ENCODE results near the gene ITIH1.
A peak's percentile ranks its signal among the peaks of the same experiment; 100 is the strongest.

The ITIH1 gene

GRCh38 chr3:52788890-52789745 lies 11.7 kb downstream of the ITIH1 start:
- DNase-seq = no peak

GRCh38 chr3:52789746-52790040 lies 12.3 kb downstream of the ITIH1 start:
- no peak for DNase-seq

GRCh38 chr3:52790337-52790736 lies 12.9 kb downstream of the ITIH1 start:
- DNase-seq = no peak

- no peak for DNase-seq
Measured at GRCh38 chr3:52790741-52791140, 13.3 kb downstream of the ITIH1 start.

GRCh38 chr3:52791366-52791765 lies 14.0 kb downstream of the ITIH1 start:
- no peak for DNase-seq

- DNase-seq = no peak
Measured at GRCh38 chr3:52791928-52792327, 14.5 kb downstream of the ITIH1 start.

GRCh38 chr3:52792413-52792812 lies 15.0 kb downstream of the ITIH1 start:
- DNase-seq = no peak

- no peak for DNase-seq
Measured at GRCh38 chr3:52792961-52793695, 15.7 kb downstream of the ITIH1 start.

- no peak for DNase-seq
Measured at GRCh38 chr3:52793702-52794611, 16.6 kb downstream of the ITIH1 start.

GRCh38 chr3:52794612-52795099 lies 17.3 kb downstream of the ITIH1 start, which contains the start of gene ITIH3:
ITIH3 (plus strand) TSS chr3:52794796; CDS start chr3:52794804, 8 bp downstream.
- no peak for DNase-seq

- no peak for DNase-seq
Measured at GRCh38 chr3:52795298-52795900, 18.0 kb downstream of the ITIH1 start.

- no peak for DNase-seq
Measured at GRCh38 chr3:52796411-52796810, 19.0 kb downstream of the ITIH1 start.

GRCh38 chr3:52798376-52798977 lies 21.1 kb downstream of the ITIH1 start:
- DNase-seq = no peak

- peak in 1 of 58 donors; percentile 7 for DNase-seq
Measured at GRCh38 chr3:52798978-52799476, 21.6 kb downstream of the ITIH1 start.

GRCh38 chr3:52800079-52800478 lies 22.7 kb downstream of the ITIH1 start:
- no peak for DNase-seq

- no peak for DNase-seq
Measured at GRCh38 chr3:52801839-52802238, 24.4 kb downstream of the ITIH1 start.

GRCh38 chr3:52805270-52806039 lies 28.1 kb downstream of the ITIH1 start:
- DNase-seq = no peak

- no peak for DNase-seq
Measured at GRCh38 chr3:52809149-52809548, 31.8 kb downstream of the ITIH1 start.

GRCh38 chr3:52809662-52810377 lies 32.4 kb downstream of the ITIH1 start:
- no peak for DNase-seq
